ENCODE results near the gene XPNPEP1. TPM values are rescaled to one million over a fixed set of nuclear protein-coding genes. Genes with fewer than 3 reads are reported as not detected.

XPNPEP1 gene
- total RNA-seq, 4 donors from 2014 or later = 77.1 to 239 (median 109) TPM

GRCh38 chr10:109967739-109968088 is 44.4 kb upstream of the XPNPEP1 start:
- Histone ChIP-seq H3K27me3 (no peaks in the 10 kb centered on the region), H3K9me3 (no peaks in the 10 kb centered on the region), H3K36me3 (no peaks in the 10 kb centered on the region), H3K4me3 (no peak overlapping the region), H3K27ac (no peak overlapping the region), H3K4me1 (peaks cover 18% of the 10 kb centered on the region)
- no peak for DNase-seq (ENCODE audit: low spot score in 2 of 2)
- TF ChIP-seq CTCF (IDR thresholded peaks at IDR 0.05) = no peak
- no peak for TF ChIP-seq POLR2A (IDR thresholded peaks at IDR 0.05)
- TF ChIP-seq EP300 (IDR thresholded peaks at IDR 0.05) = no peak
- no peak for TF ChIP-seq POLR2AphosphoS5 (IDR thresholded peaks at IDR 0.05)

- WGBS = 78% methylated on average over 9 of the region's 9 CpGs
- Histone ChIP-seq H3K4me3 (no peak overlapping the region), H3K9me3 (no peaks in the 10 kb centered on the region), H3K27ac (no peak overlapping the region), H3K36me3 (no peaks in the 10 kb centered on the region), H3K27me3 (no peaks in the 10 kb centered on the region), H3K4me1 (peaks cover 24% of the 10 kb centered on the region)
- TF ChIP-seq CTCF (IDR thresholded peaks at IDR 0.05) = no peak
- no peak for TF ChIP-seq EP300 (IDR thresholded peaks at IDR 0.05)
- TF ChIP-seq POLR2AphosphoS5 (IDR thresholded peaks at IDR 0.05) = no peak
- no peak for TF ChIP-seq POLR2A (IDR thresholded peaks at IDR 0.05)
- DNase-seq (ENCODE audit: low spot score in 2 of 2) = no peak
These were observed 43.8 kb upstream of the XPNPEP1 start for GRCh38 chr10:109966961-109967738.

GRCh38 chr10:109964318-109964717 is 41.0 kb upstream of the XPNPEP1 start:
- TF ChIP-seq CTCF (IDR thresholded peaks at IDR 0.05) (no peak), EP300 (IDR thresholded peaks at IDR 0.05) (no peak)
- no peaks in the 10 kb centered on the region for H3K27me3 ChIP-seq
- no peak overlapping the region for H3K4me3 ChIP-seq
- H3K27ac ChIP-seq = no peak overlapping the region
- H3K9me3 ChIP-seq = no peaks in the 10 kb centered on the region
- H3K4me1 ChIP-seq = peaks cover 24% of the 10 kb centered on the region
- DNase-seq (ENCODE audit: low spot score in 2 of 2) = no peak
- WGBS = 93% methylated on average over 10 of the region's 10 CpGs
- no peaks in the 10 kb centered on the region for H3K36me3 ChIP-seq

GRCh38 chr10:109963439-109963838 is 40.1 kb upstream of the XPNPEP1 start:
- Histone ChIP-seq H3K4me1 (peaks cover 28% of the 10 kb centered on the region), H3K4me3 (no peak overlapping the region), H3K27me3 (no peaks in the 10 kb centered on the region), H3K9me3 (no peaks in the 10 kb centered on the region), H3K36me3 (no peaks in the 10 kb centered on the region), H3K27ac (no peak overlapping the region)
- no peak for DNase-seq (ENCODE audit: low spot score in 2 of 2)
- TF ChIP-seq POLR2A (IDR thresholded peaks at IDR 0.05) = no peak
- no peak for TF ChIP-seq CTCF (IDR thresholded peaks at IDR 0.05)
- TF ChIP-seq EP300 (IDR thresholded peaks at IDR 0.05) = no peak
- peak in 1 of 3 donors; percentile 40 for TF ChIP-seq POLR2AphosphoS5 (IDR thresholded peaks at IDR 0.05)
- 75% methylated on average over 5 of the region's 5 CpGs for WGBS

GRCh38 chr10:109962247-109962646 is 38.9 kb upstream of the XPNPEP1 start:
- Histone ChIP-seq H3K36me3 (no peaks in the 10 kb centered on the region), H3K9me3 (no peaks in the 10 kb centered on the region), H3K27ac (no peak overlapping the region), H3K4me1 (peaks cover 28% of the 10 kb centered on the region), H3K4me3 (no peak overlapping the region), H3K27me3 (no peaks in the 10 kb centered on the region)
- 90% methylated on average over 1 of the region's 1 CpG for WGBS
- no peak for DNase-seq (ENCODE audit: low spot score in 2 of 2)
- TF ChIP-seq POLR2A (IDR thresholded peaks at IDR 0.05) (no peak), EP300 (IDR thresholded peaks at IDR 0.05) (no peak), POLR2AphosphoS5 (IDR thresholded peaks at IDR 0.05) (no peak), CTCF (IDR thresholded peaks at IDR 0.05) (no peak)
